H1 (cell line): Measurements from ENCODE around the gene TSPAN15. TPM values are rescaled to one million over a fixed set of nuclear protein-coding genes. Genes with fewer than 3 reads are reported as not detected.

Source experiments
- CTCF ChIA-PET: fragments of 300-600 bp; sonication (Branson Sonifier 250); formaldehyde crosslinking; loops from one replicate; lab custom pipeline; 2021; ENCODE audit not compliant: partially characterized antibody; lab: Charles Lee
- POLR2A ChIA-PET: fragments of 300-600 bp; sonication (Branson Sonifier 250); formaldehyde crosslinking; loops from one replicate; lab custom pipeline; 2021; ENCODE audit warnings: inconsistent platforms; ENCODE audit not compliant: partially characterized antibody; lab: Charles Lee
- DNase-seq, 2 experiments: peaks; one replicate each; pipeline versions ENCODE4 v3.0.0 to v3.0.0-alpha.2; 2010 to 2022; ENCODE audit warnings: low spot score in 2 of 2, low read depth in 1 of 2, mixed read lengths in 1 of 2
- FAIRE-seq: peaks from 2 replicates; lab custom pipeline; 2011; peaks lifted over from hg19 to GRCh38; lab: Jason Lieb, UNC
- H2AFZ ChIP-seq: 2 replicates; pipeline ENCODE4 v1.8.1; 2012; ENCODE audit warnings: low read length, inconsistent platforms
- H2AK5ac ChIP-seq: 2 replicates; pipeline ENCODE4 v1.6.1; 2013; ENCODE audit warnings: low read depth, low read length
- H2BK120ac ChIP-seq: replicated peaks from 2 replicates; pipeline ENCODE3; 2013; ENCODE audit warnings: low read depth, low read length, inconsistent platforms
- H2BK12ac ChIP-seq: 2 replicates; pipeline ENCODE4 v1.6.1; 2013; ENCODE audit warnings: low read depth, low read length
- H2BK15ac ChIP-seq: 2 replicates; pipeline ENCODE4 v1.6.1; 2013; ENCODE audit warnings: low read length
- H2BK20ac ChIP-seq: 2 replicates; pipeline ENCODE4 v1.6.1; 2013; ENCODE audit warnings: low read length
- H2BK5ac ChIP-seq: 2 replicates; pipeline ENCODE4 v1.6.1; 2013; ENCODE audit warnings: low read depth, low read length
- H3K14ac ChIP-seq: 2 replicates; pipeline ENCODE4 v1.6.1; 2013; ENCODE audit warnings: inconsistent platforms; ENCODE audit not compliant: insufficient read length
- H3K18ac ChIP-seq: 2 replicates; pipeline ENCODE4 v1.6.1; 2013; ENCODE audit warnings: low read length; ENCODE audit errors: extremely low read depth
- H3K23ac ChIP-seq: 2 replicates; pipeline ENCODE4 v1.6.1; 2013; ENCODE audit warnings: inconsistent platforms; ENCODE audit not compliant: insufficient read length
- H3K23me2 ChIP-seq: 2 replicates; pipeline ENCODE4 v1.6.1; 2013; ENCODE audit warnings: low read depth, low read length
- H3K27ac ChIP-seq: 2 replicates; pipeline ENCODE4 v1.6.1; 2011; ENCODE audit warnings: low read depth, low read length, inconsistent platforms
- H3K27me3 ChIP-seq, 4 experiments: replicated peaks in 1 of 4; 1 replicate in 1 of 4; 2 replicates in 3 of 4; pipeline versions ENCODE4 v1.6.1 to v1.8.1; 2011 to 2013; ENCODE audit warnings: low read length in 3 of 4, mild to moderate bottlenecking in 3 of 4, inconsistent platforms in 2 of 4, mixed read lengths in 2 of 4, moderate library complexity in 1 of 4; ENCODE audit not compliant: control insufficient read depth in 3 of 4, insufficient read depth in 3 of 4; ENCODE audit errors: extremely low read depth in 1 of 4
- H3K36me3 ChIP-seq, 4 experiments: 2 replicates each; pipeline versions ENCODE4 v1.6.1 to v1.8.1; 2011 to 2013; ENCODE audit warnings: mild to moderate bottlenecking in 4 of 4, low read length in 3 of 4, moderate library complexity in 2 of 4, control low read depth in 1 of 4, inconsistent platforms in 1 of 4; ENCODE audit not compliant: insufficient read depth in 4 of 4, control insufficient read depth in 2 of 4
- H3K4ac ChIP-seq: replicated peaks from 2 replicates; pipeline ENCODE3; 2013; ENCODE audit warnings: low read length, low read depth, mixed read lengths, inconsistent platforms; ENCODE audit not compliant: insufficient read length
- H3K4me1 ChIP-seq, 4 experiments: replicated peaks in 1 of 4; 1 replicate in 1 of 4; 2 replicates in 3 of 4; pipeline versions ENCODE4 v1.6.1 to v1.8.1; 2011 to 2013; ENCODE audit warnings: low read length in 3 of 4, inconsistent platforms in 2 of 4, mixed read lengths in 1 of 4; ENCODE audit not compliant: insufficient read depth in 4 of 4, control insufficient read depth in 3 of 4
- H3K4me2 ChIP-seq, 2 experiments: 2 replicates each; pipeline versions ENCODE4 v1.6.1 to v1.8.1; 2011 to 2013; ENCODE audit warnings: low read depth in 2 of 2, low read length in 2 of 2, control low read depth in 1 of 2, inconsistent platforms in 1 of 2, mild to moderate bottlenecking in 1 of 2; ENCODE audit not compliant: insufficient read depth in 1 of 2
- H3K4me3 ChIP-seq, 4 experiments: fragments of 200-600, 300-600 bp in 1 of 4; sonication (generic), shearing (Covaris generic), sonication (Bioruptor Twin) in 1 of 4; 2 replicates each; pipeline versions ENCODE4 v1.5.1 to v1.8.1; 2011 to 2016; ENCODE audit warnings: low read length in 4 of 4, low read depth in 3 of 4, control low read depth in 2 of 4, inconsistent platforms in 2 of 4, mild to moderate bottlenecking in 2 of 4, mixed read lengths in 1 of 4, moderate library complexity in 1 of 4; ENCODE audit not compliant: insufficient read depth in 2 of 4; ENCODE audit errors: extremely low read depth in 1 of 4
- H3K56ac ChIP-seq: replicated peaks from 2 replicates; pipeline ENCODE3; 2013; ENCODE audit warnings: low read depth, mild to moderate bottlenecking, mixed read lengths, low read length, inconsistent platforms; ENCODE audit not compliant: insufficient read length
- H3K79me1 ChIP-seq: 2 replicates; pipeline ENCODE4 v1.6.1; 2013; ENCODE audit warnings: low read depth, low read length, control low read depth
- H3K79me2 ChIP-seq, 2 experiments: 2 replicates each; pipeline versions ENCODE4 v1.6.1 to v1.8.1; 2012 to 2013; ENCODE audit warnings: low read length in 2 of 2, mild to moderate bottlenecking in 2 of 2, inconsistent platforms in 1 of 2; ENCODE audit not compliant: insufficient read depth in 2 of 2, control insufficient read depth in 1 of 2
- H3K9ac ChIP-seq, 4 experiments: replicated peaks in 1 of 4; 1 replicate in 1 of 4; 2 replicates in 3 of 4; pipeline versions ENCODE4 v1.6.1 to v1.8.1; 2011 to 2013; ENCODE audit warnings: low read depth in 3 of 4, low read length in 3 of 4, control low read depth in 2 of 4, mild to moderate bottlenecking in 2 of 4, moderate library complexity in 2 of 4, inconsistent platforms in 1 of 4; ENCODE audit errors: extremely low read depth in 1 of 4
- H3K9me3 ChIP-seq, 2 experiments: 2 replicates each; pipeline versions ENCODE4 v1.6.1 to v1.8.1; 2012 to 2013; ENCODE audit warnings: mild to moderate bottlenecking in 2 of 2, moderate library complexity in 2 of 2, control low read depth in 1 of 2, inconsistent platforms in 1 of 2, low read depth in 1 of 2, low read length in 1 of 2, mixed read lengths in 1 of 2; ENCODE audit not compliant: insufficient read depth in 2 of 2
- H4K20me1 ChIP-seq, 2 experiments: replicated peaks in 1 of 2; 2 replicates each; pipeline versions ENCODE3 to v1.8.1; 2011 to 2013; ENCODE audit warnings: inconsistent platforms in 2 of 2, low read length in 2 of 2, mild to moderate bottlenecking in 1 of 2; ENCODE audit not compliant: insufficient read depth in 2 of 2, control insufficient read depth in 1 of 2
- H4K5ac ChIP-seq: 2 replicates; pipeline ENCODE4 v1.6.1; 2013; ENCODE audit warnings: low read length, low read depth, mixed read lengths, inconsistent platforms; ENCODE audit not compliant: insufficient read length
- H4K8ac ChIP-seq: 2 replicates; pipeline ENCODE4 v1.8.0; 2013; ENCODE audit warnings: mild to moderate bottlenecking, moderate library complexity, low read length, inconsistent platforms; ENCODE audit not compliant: insufficient read depth; ENCODE audit errors: extremely low read depth
- H4K91ac ChIP-seq: replicated peaks from 2 replicates; pipeline ENCODE3; 2013; ENCODE audit warnings: low read length, mixed read lengths, inconsistent platforms; ENCODE audit not compliant: insufficient read length
- CHD1 ChIP-seq: IDR thresholded peaks from 2 replicates; pipeline ENCODE4 v1.6.1; 2012; ENCODE audit warnings: low read depth, low read length, improper control_type of control experiment
- CREB1 ChIP-seq: IDR thresholded peaks from 2 replicates; pipeline ENCODE4 v1.6.1; 2012; ENCODE audit warnings: inconsistent platforms
- WGBS, 2 experiments: shearing (Covaris generic) in 1 of 2; methylation state at CpG; one replicate each; pipeline versions ENCODE4 v1.1.6 to v1.1.7; 2013 to 2015; ENCODE audit warnings: low lambda C conversion rate in 2 of 2, mixed read lengths in 2 of 2, inconsistent platforms in 1 of 2, low coverage in 1 of 2, missing lambda C conversion rate in 1 of 2; ENCODE audit not compliant: insufficient replicate concordance in 2 of 2, insufficient coverage in 1 of 2, insufficient read length in 1 of 2; ENCODE audit errors: extremely low coverage in 1 of 2, missing lambda C conversion rate in 1 of 2; 5-methylcytosine and 5-hydroxymethylcytosine counted together
- polyA plus RNA-seq, 7 experiments: library from polyadenylated mRNA; depleted of rRNA in 3 of 7; stranded (reverse) in 5 of 7; unstranded in 2 of 7; fragments of >200 nt in 5 of 7; fragments of 200-250 nt in 2 of 7; gene quantifications; 1 replicate in 5 of 7; 2 replicates in 1 of 7; 4 replicates in 1 of 7; pipeline versions ENCODE4 v1.2.1 to v1.2.3, GENCODE V29; 2011 to 2013; ENCODE audit warnings: missing spikeins in 2 of 7, mixed read lengths in 2 of 7
- total RNA-seq: library from RNA; stranded (reverse); fragmentation: NEBNext Ultra II Directional; extraction: Animal tissue kit (Norgen Biotek cat#: 25700); gene quantifications from 2 replicates; pipeline ENCODE4 v1.2.1, GENCODE V29; 2021

The TSPAN15 gene
- total and polyA plus RNA-seq, 2 of the 8 experiments (the other 6 are each of a cell fraction or from before 2014, with no cell fraction given): 9.7 to 20.0 TPM

DNA sequence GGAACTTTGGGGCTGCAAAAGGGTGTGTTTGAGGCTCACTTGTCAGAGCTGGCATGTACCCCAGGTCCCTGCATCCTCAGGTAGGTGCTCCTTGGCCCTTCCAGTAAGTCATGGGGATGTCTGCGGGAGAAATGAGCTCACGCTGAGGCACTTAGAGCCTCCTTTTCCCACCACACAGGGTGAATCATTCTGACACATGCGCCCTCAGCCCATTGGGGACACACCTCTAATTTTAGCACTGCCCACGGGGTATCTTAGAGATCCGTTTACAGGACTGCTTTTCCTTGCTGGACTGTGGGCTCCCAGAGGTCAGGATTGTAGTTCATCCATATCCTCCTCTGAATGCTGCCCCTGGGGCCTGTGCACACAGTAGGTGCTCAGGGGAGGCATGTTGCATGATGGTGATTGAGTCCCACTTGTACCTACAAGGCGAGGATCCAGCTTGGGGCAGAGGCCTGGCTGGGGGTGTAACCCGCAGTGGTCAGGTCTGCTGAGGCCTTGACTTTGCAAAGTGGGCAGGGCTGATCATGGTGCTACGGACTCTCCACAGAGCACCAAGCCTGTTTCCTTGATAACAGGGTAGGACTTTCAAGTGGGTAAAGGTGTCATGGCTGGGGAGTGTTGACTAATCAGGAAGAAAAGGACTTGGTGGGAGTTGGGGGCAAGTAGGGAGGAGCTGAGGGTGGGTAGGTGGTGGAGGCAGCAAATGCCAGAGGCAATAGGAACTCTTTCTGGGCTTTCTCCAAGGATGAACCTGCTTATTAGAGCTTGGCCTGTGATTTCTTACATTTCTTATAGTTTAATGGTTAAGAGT, 5.8 kb downstream of the TSPAN15 start:
- no peaks in the 10 kb centered on the region for H3K79me1 ChIP-seq
- POLR2A ChIA-PET: interaction anchor here (1.2 kb wide), 1 partner anchor 11 kb away, joined by 3 read pairs; no protein-coding TSS in a partner anchor
- H3K4me2 ChIP-seq: no peak overlapping the region
- no peak overlapping the region for H4K91ac ChIP-seq
- H3K79me2 ChIP-seq: no peaks in the 10 kb centered on the region
- no peak overlapping the region for H2AK5ac ChIP-seq
- peaks cover 5 to 7% of the 10 kb centered on the region in 2 experiments for H4K20me1 ChIP-seq
- H3K27ac ChIP-seq: no peak overlapping the region
- no peak overlapping the region for H2BK120ac ChIP-seq
- no peaks in the 10 kb centered on the region for H3K9me3 ChIP-seq
- no peak overlapping the region for H3K14ac ChIP-seq
- H3K23ac ChIP-seq: no peak overlapping the region
- no peak overlapping the region for H3K9ac ChIP-seq
- peaks cover 0 to under 1% (median 0%) of the 10 kb centered on the region in 4 experiments; a peak in 1 of 7 replicates for H3K4me1 ChIP-seq
- peaks cover 6 to 14% (median 10%) of the 10 kb centered on the region in 4 experiments for H3K27me3 ChIP-seq
- no peaks in the 10 kb centered on the region for H3K36me3 ChIP-seq
- H2BK20ac ChIP-seq: no peak overlapping the region
- no peak for FAIRE-seq
- 86% methylated on average over 8 of the region's 8 CpGs; no CpG with 5 or more reads in 1 of the 2 experiments for WGBS, 2 experiments
- H4K8ac ChIP-seq: no peak overlapping the region
- no peaks in the 10 kb centered on the region for H3K23me2 ChIP-seq
- no peak overlapping the region for H2BK5ac ChIP-seq
- no peak for TF ChIP-seq CREB1
- TF ChIP-seq CHD1: no peak
- TF ChIP-seq, all 59 proteins: peak for 0
- H3K4ac ChIP-seq: no peak overlapping the region
- CTCF ChIA-PET: interaction anchor here (0.5 to 1.9 kb wide), 6 partner anchors 9 to 470 kb away, joined by 3 to 6 read pairs (median 4); no protein-coding TSS in a partner anchor
- no peak overlapping the region for H2AFZ ChIP-seq
- H3K4me3 ChIP-seq: no peak overlapping the region
- no peak overlapping the region for H2BK15ac ChIP-seq
- no peak for DNase-seq
- H3K56ac ChIP-seq: no peak overlapping the region
- no peak overlapping the region for H2BK12ac ChIP-seq
- H4K5ac ChIP-seq: no peak overlapping the region
- H3K18ac ChIP-seq: no peak overlapping the region
